DND-41 (cell line): ENCODE measurements around the gene CAPN1.

Experiments
- ATAC-seq: fragments of 200-7000 bp; cut with Tn5 transposase; 3 replicates; pipeline ENCODE4 v1.9.1; 2021; ENCODE audit warnings: low read depth; ENCODE audit not compliant: insufficient read depth
- DNase-seq: peaks from one replicate; pipeline ENCODE4 v3.0.0-alpha.2; 2020
- H2AFZ ChIP-seq: 2 replicates; pipeline ENCODE4 v1.6.0; 2012; ENCODE audit warnings: low read depth, low read length
- H3K27ac ChIP-seq: 2 replicates; pipeline ENCODE4 v1.5.1; 2012; ENCODE audit warnings: low read length, inconsistent platforms
- H3K27me3 ChIP-seq: fragments of 200-600 bp; sonication (generic); 2 replicates; pipeline ENCODE4 v1.6.0; 2012; ENCODE audit warnings: low read length, mild to moderate bottlenecking, inconsistent platforms; ENCODE audit not compliant: insufficient read depth, poor library complexity
- H3K36me3 ChIP-seq: 2 replicates; pipeline ENCODE4 v1.5.1; 2012; ENCODE audit warnings: low read length, inconsistent platforms; ENCODE audit not compliant: insufficient read depth
- H3K4me1 ChIP-seq: 2 replicates; pipeline ENCODE4 v1.5.1; 2012; ENCODE audit warnings: mild to moderate bottlenecking, low read length; ENCODE audit not compliant: insufficient read depth
- H3K4me2 ChIP-seq: 2 replicates; pipeline ENCODE4 v1.6.0; 2012; ENCODE audit warnings: mild to moderate bottlenecking, moderate library complexity, low read length, inconsistent platforms; ENCODE audit not compliant: insufficient read depth
- H3K4me3 ChIP-seq, 2 experiments: fragments of 200-600 bp in 1 of 2; shearing (Covaris generic) in 1 of 2; 2 replicates each; pipeline ENCODE4 v1.5.1; 2012 to 2016; ENCODE audit warnings: inconsistent platforms in 2 of 2, low read length in 2 of 2, mild to moderate bottlenecking in 2 of 2, low read depth in 1 of 2, moderate library complexity in 1 of 2
- H3K79me2 ChIP-seq: 2 replicates; pipeline ENCODE4 v1.6.0; 2012; ENCODE audit warnings: low read length, inconsistent platforms; ENCODE audit not compliant: insufficient read depth
- H3K9ac ChIP-seq: 2 replicates; pipeline ENCODE4 v1.6.0; 2012; ENCODE audit warnings: low read depth, mild to moderate bottlenecking, inconsistent platforms, low read length, moderate library complexity
- H3K9me3 ChIP-seq: 2 replicates; pipeline ENCODE4 v1.5.1; 2012; ENCODE audit warnings: low read length, moderate library complexity, mild to moderate bottlenecking, inconsistent platforms; ENCODE audit not compliant: insufficient read depth, severe bottlenecking
- H4K20me1 ChIP-seq: 2 replicates; pipeline ENCODE4 v1.6.0; 2012; ENCODE audit warnings: low read length; ENCODE audit not compliant: insufficient read depth
- CTCF ChIP-seq: IDR thresholded peaks from 2 replicates; pipeline ENCODE4 v1.5.1; 2012; ENCODE audit warnings: borderline replicate concordance, low read length, moderate library complexity, mild to moderate bottlenecking; ENCODE audit not compliant: poor library complexity, severe bottlenecking; ENCODE audit errors: extremely low read depth
- EZH2 ChIP-seq: IDR thresholded peaks from 3 replicates; pipeline ENCODE4 v1.6.1; 2012; ENCODE audit warnings: borderline replicate concordance, low read depth, mild to moderate bottlenecking, moderate library complexity, low read length, inconsistent platforms; ENCODE audit not compliant: severe bottlenecking

Gene CAPN1

GRCh38 chr11:65213322-65214211, 31.8 kb downstream of the CAPN1 start:
- Histone ChIP-seq H3K27ac (no peak overlapping the region; the same call in 1 of the 2 replicates), H3K79me2 (no peaks in the 10 kb centered on the region), H3K4me3 (no peak overlapping the region), H4K20me1 (no peaks in the 10 kb centered on the region), H3K4me2 (no peak overlapping the region), H3K9ac (no peak overlapping the region), H3K4me1 (no peaks in the 10 kb centered on the region), H2AFZ (no peak overlapping the region), H3K27me3 (no peaks in the 10 kb centered on the region), H3K36me3 (peaks cover 26% of the 10 kb centered on the region), H3K9me3 (no peaks in the 10 kb centered on the region)
- ATAC-seq: no peak
- DNase-seq: no peak
- no peak for TF ChIP-seq EZH2
- no peak for TF ChIP-seq CTCF

- Histone ChIP-seq H3K4me2 (no peak overlapping the region), H3K9ac (no peak overlapping the region), H3K27me3 (no peaks in the 10 kb centered on the region), H3K36me3 (peaks cover 19% of the 10 kb centered on the region), H3K27ac (no peak overlapping the region), H3K9me3 (no peaks in the 10 kb centered on the region), H3K4me1 (no peaks in the 10 kb centered on the region), H4K20me1 (no peaks in the 10 kb centered on the region), H2AFZ (no peak overlapping the region), H3K4me3 (no peak overlapping the region), H3K79me2 (no peaks in the 10 kb centered on the region)
- DNase-seq (no peak), ATAC-seq (no peak)
- no peak for TF ChIP-seq EZH2
Observed at GRCh38 chr11:65214212-65214845, 32.6 kb downstream of the CAPN1 start.

DNA sequence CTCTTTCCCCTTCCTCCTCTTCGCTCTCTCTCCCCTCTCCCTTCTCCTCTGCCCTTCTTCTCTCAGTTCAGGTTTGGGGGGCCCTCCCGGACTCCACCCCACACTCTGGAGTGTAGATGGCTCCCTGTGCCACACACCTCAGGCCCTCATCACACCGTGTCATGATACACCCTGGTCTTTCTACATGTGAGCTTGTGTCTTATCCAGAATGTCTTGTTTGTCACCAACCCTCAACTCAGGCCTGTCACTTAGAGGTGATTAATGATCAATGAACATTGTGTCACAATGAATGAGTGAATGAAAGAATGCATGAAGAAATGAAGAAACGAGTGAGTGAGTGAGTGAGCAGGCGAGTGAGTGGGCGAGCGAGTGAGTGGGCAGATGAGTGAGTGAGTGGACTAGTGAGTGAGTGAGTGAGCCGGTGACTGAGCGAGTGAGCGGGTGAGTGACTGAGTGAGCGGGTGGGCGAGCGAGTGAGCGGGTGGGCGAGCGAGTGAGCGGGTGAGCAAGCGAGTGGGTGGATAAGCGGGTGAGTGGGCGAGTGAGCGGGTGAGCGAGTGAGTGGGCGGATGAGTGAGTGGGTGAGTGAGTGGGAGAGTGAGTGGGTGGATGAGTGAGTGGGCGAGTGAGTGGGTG, 33.8 kb downstream of the CAPN1 start:
- Histone ChIP-seq H3K36me3 (peaks cover 6% of the 10 kb centered on the region), H4K20me1 (no peaks in the 10 kb centered on the region), H3K4me1 (no peaks in the 10 kb centered on the region), H3K27ac (no peak overlapping the region), H3K9ac (no peak overlapping the region), H3K79me2 (no peaks in the 10 kb centered on the region), H3K4me3 (no peak overlapping the region), H3K9me3 (no peaks in the 10 kb centered on the region), H3K4me2 (no peak overlapping the region), H3K27me3 (no peaks in the 10 kb centered on the region), H2AFZ (no peak overlapping the region)
- ATAC-seq (no peak), DNase-seq (no peak)
- TF ChIP-seq CTCF (no peak), EZH2 (no peak)

GRCh38 chr11:65216830-65217229, 35.1 kb downstream of the CAPN1 start:
- Histone ChIP-seq H2AFZ (no peak overlapping the region), H3K36me3 (no peaks in the 10 kb centered on the region), H3K9me3 (no peaks in the 10 kb centered on the region), H3K79me2 (no peaks in the 10 kb centered on the region), H3K4me1 (no peaks in the 10 kb centered on the region), H3K9ac (no peak overlapping the region), H3K27ac (no peak overlapping the region), H3K4me3 (no peak overlapping the region), H4K20me1 (no peaks in the 10 kb centered on the region), H3K4me2 (no peak overlapping the region), H3K27me3 (no peaks in the 10 kb centered on the region)
- DNase-seq (no peak), ATAC-seq (no peak)
- TF ChIP-seq EZH2 (no peak), CTCF (no peak)
